ENCODE measurements around the gene FAM120B.

FAM120B gene

GRCh38 chr6:170448317-170448716 is 141.8 kb downstream of the FAM120B start:
- DNase-seq = no peak

GRCh38 chr6:170448751-170449630 is 142.4 kb downstream of the FAM120B start:
- DNase-seq = no peak

- DNase-seq = no peak
These were observed 143.5 kb downstream of the FAM120B start for GRCh38 chr6:170449835-170450753.

- DNase-seq = no peak
These were observed 144.6 kb downstream of the FAM120B start for GRCh38 chr6:170450916-170451761.

- DNase-seq = no peak
These were observed 145.4 kb downstream of the FAM120B start for GRCh38 chr6:170451762-170452651.

- DNase-seq = no peak
These were observed 146.4 kb downstream of the FAM120B start for GRCh38 chr6:170452767-170453545.

- DNase-seq = no peak
These were observed 147.3 kb downstream of the FAM120B start for GRCh38 chr6:170453586-170454511.

GRCh38 chr6:170454512-170455285 is 148.1 kb downstream of the FAM120B start:
- DNase-seq = no peak

- no peak for DNase-seq
These were observed 148.9 kb downstream of the FAM120B start for GRCh38 chr6:170455335-170455979.

GRCh38 chr6:170456334-170456733 is 149.8 kb downstream of the FAM120B start:
- no peak for DNase-seq
